OCI-LY7 (cell line): Measurements from ENCODE around the gene FAM117A. TPM values are rescaled to one million over a fixed set of nuclear protein-coding genes. Genes with fewer than 3 reads are reported as not detected.
"Not testable (repeated sequence)": the region's sequence is repeated elsewhere in the genome, so short reads cannot be mapped to it uniquely, and the experiment has no call there.

Experiments used
- BruUV-seq: library from RNA; stranded (reverse); fragments of 400-500 nt; replicated peaks from 2 replicates; lab custom pipeline; 2021; lab: Mats Ljungman, UMichigan
- CTCF ChIA-PET: fragments of 300-600 bp; sonication (Branson Sonifier 250); formaldehyde crosslinking; loops from one replicate; lab custom pipeline; 2022; ENCODE audit warnings: antibody characterized with exemption; ENCODE audit not compliant: unreplicated experiment; lab: Charles Lee
- POLR2A ChIA-PET: fragments of 300-600 bp; sonication (Branson Sonifier 250); formaldehyde crosslinking; loops from one replicate; lab custom pipeline; 2022; ENCODE audit warnings: antibody characterized with exemption; lab: Charles Lee
- DNase-seq: peaks from one replicate; pipeline ENCODE4 v3.0.0-alpha.2; 2015; ENCODE audit warnings: low spot score
- H2AFZ ChIP-seq: fragments of 200-600 bp; sonication (generic), shearing (Covaris generic); 2 replicates; pipeline ENCODE4 v1.6.1; 2014; ENCODE audit warnings: mild to moderate bottlenecking, antibody characterized with exemption, low read length, moderate library complexity
- H3K27ac ChIP-seq: fragments of 200-600 bp; sonication (generic); 2 replicates; pipeline ENCODE4 v1.5.1; 2014; ENCODE audit warnings: mixed run types, low read depth, mild to moderate bottlenecking, moderate library complexity, low read length, inconsistent platforms; ENCODE audit not compliant: poor library complexity, severe bottlenecking
- H3K36me3 ChIP-seq: fragments of 200-600 bp; sonication (generic); 2 replicates; pipeline ENCODE4 v1.6.1; 2014; ENCODE audit warnings: mild to moderate bottlenecking, antibody characterized with exemption, low read length, moderate library complexity, mixed read lengths; ENCODE audit not compliant: insufficient read depth
- H3K4me1 ChIP-seq: fragments of 200-600 bp; sonication (generic); 2 replicates; pipeline ENCODE4 v1.5.1; 2014; ENCODE audit warnings: mild to moderate bottlenecking, low read length; ENCODE audit not compliant: insufficient read depth, poor library complexity, severe bottlenecking
- H3K4me2 ChIP-seq: fragments of 200-600 bp; sonication (generic); 2 replicates; pipeline ENCODE4 v1.6.1; 2014; ENCODE audit warnings: mild to moderate bottlenecking, low read length
- H3K4me3 ChIP-seq: fragments of 200-600 bp; sonication (generic); 2 replicates; pipeline ENCODE4 v1.5.1; 2014; ENCODE audit warnings: mild to moderate bottlenecking, low read depth, low read length; ENCODE audit not compliant: poor library complexity, severe bottlenecking
- H3K79me2 ChIP-seq: fragments of 200-600 bp; sonication (generic); 2 replicates; pipeline ENCODE4 v1.6.1; 2016; ENCODE audit warnings: low read depth, mild to moderate bottlenecking, low read length, moderate library complexity, mixed read lengths; ENCODE audit not compliant: insufficient read depth
- H3K9me2 ChIP-seq: fragments of 200-600 bp; sonication (generic); 2 replicates; pipeline ENCODE4 v1.6.1; 2016; ENCODE audit warnings: mild to moderate bottlenecking, low read length, mixed read lengths; ENCODE audit not compliant: insufficient read depth
- H3K9me3 ChIP-seq: fragments of 200-600 bp; sonication (generic); 2 replicates; pipeline ENCODE4 v1.6.1; 2014; ENCODE audit warnings: mild to moderate bottlenecking, mixed run types, low read length, mixed read lengths
- H4K20me1 ChIP-seq: fragments of 200-600 bp; sonication (generic); 2 replicates; pipeline ENCODE4 v1.6.1; 2014; ENCODE audit warnings: mild to moderate bottlenecking, antibody characterized with exemption, low read length, moderate library complexity, mixed read lengths; ENCODE audit not compliant: insufficient read depth
- EZH2phosphoT487 ChIP-seq: fragments of 200-600 bp; sonication (generic); IDR thresholded peaks from 2 replicates; pipeline ENCODE4 v1.6.1; 2018; ENCODE audit warnings: low read depth, borderline replicate concordance, mild to moderate bottlenecking, mixed run types, antibody characterized with exemption, low read length, moderate library complexity, mixed read lengths
- intact Hi-C: fragments of 100-400 bp; cut with micrococcal nuclease; formaldehyde crosslinking; loops from one replicate; pipeline ENCODE4 v1.10.0; 2022; ENCODE audit not compliant: unreplicated experiment
- total RNA-seq, 2 experiments: library from RNA; depleted of rRNA in 1 of 2; stranded (reverse); fragments of >200 nt in 1 of 2; shearing (Covaris generic) in 1 of 2; gene quantifications; 2 replicates each; pipeline ENCODE4 v1.2.3, GENCODE V29; 2014 to 2022
- TF ChIP-seq, protein P1 (sequence below): fragments of 200-600 bp; sonication (generic); conservative IDR thresholded peaks from 2 replicates; pipeline ENCODE4 v1.5.1; 2014; ENCODE audit warnings: mild to moderate bottlenecking, antibody characterized with exemption, low read length, moderate library complexity, mixed read lengths

FAM117A gene
- total RNA-seq, 2 experiments from 2014 or later: 40.4 to 44.3 TPM

- Histone ChIP-seq H2AFZ (no peak overlapping the region; the same call in 1 of the 2 replicates), H3K9me3 (no peaks in the 10 kb centered on the region), H3K4me3 (peak overlapping the region; percentile 87), H3K36me3 (peaks cover 32% of the 10 kb centered on the region), H3K4me1 (peaks cover 24% of the 10 kb centered on the region), H3K27ac (peak overlapping the region; percentile 88), H3K9me2 (no peaks in the 10 kb centered on the region), H3K79me2 (peaks cover 58% of the 10 kb centered on the region), H3K4me2 (peak overlapping the region; percentile 98), H4K20me1 (peaks cover 25% of the 10 kb centered on the region; the same call in 1 of the 2 replicates)
- POLR2A ChIA-PET: interaction anchor here (0.6 to 1.2 kb wide), 2 partner anchors 11 to 18 kb away, joined by 3 to 4 read pairs; no protein-coding TSS in a partner anchor
- no peak for TF ChIP-seq EZH2phosphoT487
- TF ChIP-seq, protein P1, sequence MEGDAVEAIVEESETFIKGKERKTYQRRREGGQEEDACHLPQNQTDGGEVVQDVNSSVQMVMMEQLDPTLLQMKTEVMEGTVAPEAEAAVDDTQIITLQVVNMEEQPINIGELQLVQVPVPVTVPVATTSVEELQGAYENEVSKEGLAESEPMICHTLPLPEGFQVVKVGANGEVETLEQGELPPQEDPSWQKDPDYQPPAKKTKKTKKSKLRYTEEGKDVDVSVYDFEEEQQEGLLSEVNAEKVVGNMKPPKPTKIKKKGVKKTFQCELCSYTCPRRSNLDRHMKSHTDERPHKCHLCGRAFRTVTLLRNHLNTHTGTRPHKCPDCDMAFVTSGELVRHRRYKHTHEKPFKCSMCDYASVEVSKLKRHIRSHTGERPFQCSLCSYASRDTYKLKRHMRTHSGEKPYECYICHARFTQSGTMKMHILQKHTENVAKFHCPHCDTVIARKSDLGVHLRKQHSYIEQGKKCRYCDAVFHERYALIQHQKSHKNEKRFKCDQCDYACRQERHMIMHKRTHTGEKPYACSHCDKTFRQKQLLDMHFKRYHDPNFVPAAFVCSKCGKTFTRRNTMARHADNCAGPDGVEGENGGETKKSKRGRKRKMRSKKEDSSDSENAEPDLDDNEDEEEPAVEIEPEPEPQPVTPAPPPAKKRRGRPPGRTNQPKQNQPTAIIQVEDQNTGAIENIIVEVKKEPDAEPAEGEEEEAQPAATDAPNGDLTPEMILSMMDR: no peak
- CTCF ChIA-PET: no interaction called here
- BruUV-seq: TSS peak; percentile 60
- intact Hi-C loops: loop anchor here (5.0 to 10.0 kb wide), 3 partner anchors 104 to 478 kb away; partner anchors contain the start of genes ABI3, GNGT2 and PPP1R9B
- peak; percentile 96 for DNase-seq
These were observed 87.6 kb downstream of the FAM117A start for GRCh38 chr17:49676276-49676868.

GRCh38 chr17:49674507-49674906, 89.4 kb downstream of the FAM117A start:
- peaks cover 77% of the 10 kb centered on the region for H3K79me2 ChIP-seq
- POLR2A ChIA-PET: interaction anchor here (0.8 to 1.0 kb wide), 4 partner anchors 9 to 64 kb away, joined by 3 to 5 read pairs (median 4); no protein-coding TSS in a partner anchor
- peaks cover 24% of the 10 kb centered on the region for H3K4me1 ChIP-seq
- no peaks in the 10 kb centered on the region for H3K9me2 ChIP-seq
- DNase-seq: no peak
- BruUV-seq: no TSS peak
- TF ChIP-seq, protein P1: no peak
- no peak for TF ChIP-seq EZH2phosphoT487
- peaks cover 36% of the 10 kb centered on the region; the same call in 1 of the 2 replicates for H4K20me1 ChIP-seq
- H3K36me3 ChIP-seq: peaks cover 43% of the 10 kb centered on the region
- no peaks in the 10 kb centered on the region for H3K9me3 ChIP-seq
- H3K27ac ChIP-seq: no peak overlapping the region
- H2AFZ ChIP-seq: no peak overlapping the region
- CTCF ChIA-PET: no interaction called here
- no peak overlapping the region for H3K4me3 ChIP-seq
- intact Hi-C loops: loop anchor here (10.0 kb wide), 2 partner anchors 460 to 480 kb away; partner anchors contain the start of genes ABI3, GNGT2 and PPP1R9B
- H3K4me2 ChIP-seq: peak overlapping the region; percentile 98

DNA sequence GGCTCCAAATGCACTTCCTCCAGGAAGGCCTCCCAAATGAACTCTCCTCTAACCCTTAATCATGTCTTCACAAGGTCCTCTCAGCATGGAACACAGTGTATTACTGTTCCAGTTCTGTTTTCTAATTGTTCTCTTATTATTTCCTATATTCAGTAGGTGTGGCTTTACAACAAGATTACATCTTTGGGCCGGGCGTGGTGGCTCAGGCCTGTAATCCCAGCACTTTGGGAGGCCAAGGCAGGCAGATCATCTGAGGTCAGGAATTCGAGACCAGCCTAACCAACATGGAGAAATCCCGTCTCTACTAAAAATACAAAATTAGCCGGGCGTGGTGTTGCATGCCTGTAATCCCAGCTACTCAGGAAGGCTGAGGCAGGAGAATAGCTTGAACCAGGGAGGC, 90.3 kb downstream of the FAM117A start:
- CTCF ChIA-PET, H3K4me3 ChIP-seq, DNase-seq, BruUV-seq, H3K9me2 ChIP-seq, H2AFZ ChIP-seq, H3K9me3 ChIP-seq, H3K4me2 ChIP-seq, H3K27ac ChIP-seq: not testable (repeated sequence)
- peaks cover 24% of the 10 kb centered on the region for H3K4me1 ChIP-seq
- H3K36me3 ChIP-seq: peaks cover 43% of the 10 kb centered on the region
- peaks cover 81% of the 10 kb centered on the region for H3K79me2 ChIP-seq
- peaks cover 36% of the 10 kb centered on the region; the same call in 1 of the 2 replicates for H4K20me1 ChIP-seq
- intact Hi-C loops: loop anchor here (10.0 kb wide), 2 partner anchors 459 to 481 kb away; partner anchors contain the start of genes ABI3, GNGT2 and PPP1R9B
- POLR2A ChIA-PET: interaction anchor here (0.8 kb wide), 1 partner anchor 12 kb away, joined by 4 read pairs; no protein-coding TSS in a partner anchor
